ENCODE measurements around the gene NOD2. TPM values are rescaled to one million over a fixed set of nuclear protein-coding genes. Genes with fewer than 3 reads are reported as not detected.

Gene NOD2
- total RNA-seq, 1 experiment from 2014 or later: 0.02 TPM

DNA sequence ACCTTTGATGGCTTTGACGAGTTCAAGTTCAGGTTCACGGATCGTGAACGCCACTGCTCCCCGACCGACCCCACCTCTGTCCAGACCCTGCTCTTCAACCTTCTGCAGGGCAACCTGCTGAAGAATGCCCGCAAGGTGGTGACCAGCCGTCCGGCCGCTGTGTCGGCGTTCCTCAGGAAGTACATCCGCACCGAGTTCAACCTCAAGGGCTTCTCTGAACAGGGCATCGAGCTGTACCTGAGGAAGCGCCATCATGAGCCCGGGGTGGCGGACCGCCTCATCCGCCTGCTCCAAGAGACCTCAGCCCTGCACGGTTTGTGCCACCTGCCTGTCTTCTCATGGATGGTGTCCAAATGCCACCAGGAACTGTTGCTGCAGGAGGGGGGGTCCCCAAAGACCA is 17.6 kb downstream of the NOD2 start:
- no peak for DNase-seq (ENCODE audit: extremely low read depth, low read depth)

GRCh38 chr16:50711862-50712559 is 18.6 kb downstream of the NOD2 start:
- DNase-seq (ENCODE audit: extremely low read depth, low read depth): no peak

DNA sequence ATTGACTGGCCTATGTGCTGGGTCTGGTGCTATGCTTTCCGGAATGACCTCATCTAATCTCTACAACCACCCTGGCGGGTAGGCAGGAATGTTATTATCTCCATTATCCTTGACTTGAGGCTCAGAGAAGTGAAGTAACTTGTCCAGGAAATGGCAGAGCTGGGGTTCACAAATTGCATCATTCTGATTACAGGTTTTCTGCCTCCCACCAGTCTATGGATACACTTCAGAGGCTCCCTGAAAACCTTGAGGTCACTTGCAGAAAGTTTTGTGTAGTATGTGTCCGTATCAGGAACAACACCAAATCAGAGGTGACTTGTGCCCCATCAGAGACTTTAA is 19.1 kb downstream of the NOD2 start:
- DNase-seq (ENCODE audit: extremely low read depth, low read depth): no peak

DNA sequence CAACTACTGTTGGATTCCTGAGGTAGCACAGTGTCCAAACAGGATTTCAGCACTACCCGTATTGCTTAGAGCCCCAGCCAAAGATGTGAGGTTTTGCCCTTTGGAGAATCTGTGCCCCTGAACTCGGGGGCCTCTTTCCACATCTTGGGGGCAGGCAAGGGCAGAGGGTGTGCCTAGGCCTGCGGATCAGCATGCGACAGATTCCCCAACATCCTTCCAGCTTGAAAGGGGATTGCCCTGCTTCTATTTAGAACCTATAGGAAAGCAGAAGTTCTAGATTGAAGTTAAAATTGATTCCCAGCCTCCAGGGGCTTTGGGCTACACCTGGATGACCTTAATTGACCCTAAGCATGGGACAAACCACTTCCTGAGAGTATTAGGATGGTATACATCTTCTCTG is 19.6 kb downstream of the NOD2 start:
- no peak for DNase-seq (ENCODE audit: extremely low read depth, low read depth)

GRCh38 chr16:50717091-50717490 is 23.7 kb downstream of the NOD2 start:
- DNase-seq (ENCODE audit: extremely low read depth, low read depth): no peak

GRCh38 chr16:50717494-50717893 is 24.1 kb downstream of the NOD2 start:
- DNase-seq (ENCODE audit: extremely low read depth, low read depth): no peak

DNA sequence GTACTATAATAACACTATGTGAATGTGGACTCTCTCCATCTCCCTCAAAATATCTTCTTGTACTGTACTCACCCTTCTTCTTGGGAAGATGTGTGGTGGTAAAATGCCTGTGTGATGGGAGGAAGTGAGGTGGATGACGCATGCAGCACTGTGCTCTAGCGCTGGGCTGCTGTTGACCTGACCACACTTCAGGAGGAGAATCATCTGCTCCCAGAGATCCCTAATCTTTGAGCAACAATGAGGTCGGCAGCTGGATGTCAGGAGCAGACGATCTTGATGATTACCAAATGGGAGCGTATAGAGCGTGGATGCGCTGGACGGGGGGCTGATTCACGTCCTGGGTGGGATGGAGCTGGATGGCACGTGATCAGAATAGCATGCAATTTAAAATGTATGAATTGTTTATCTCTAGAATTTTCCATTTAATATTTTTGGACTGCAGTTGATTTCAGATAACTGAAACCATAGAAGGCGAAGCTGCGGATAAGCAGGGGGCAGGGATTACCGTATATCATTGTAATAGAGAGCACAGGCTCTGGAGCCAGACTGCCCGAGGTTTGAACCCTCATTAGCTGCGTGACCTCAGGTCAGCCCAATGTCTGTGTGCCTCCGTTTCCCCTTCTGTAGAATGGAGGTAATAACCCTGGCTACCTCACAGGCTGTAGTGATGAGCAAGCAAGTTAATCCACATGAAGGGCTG is 24.8 kb downstream of the NOD2 start:
- no peak for DNase-seq (ENCODE audit: extremely low read depth, low read depth)

DNA sequence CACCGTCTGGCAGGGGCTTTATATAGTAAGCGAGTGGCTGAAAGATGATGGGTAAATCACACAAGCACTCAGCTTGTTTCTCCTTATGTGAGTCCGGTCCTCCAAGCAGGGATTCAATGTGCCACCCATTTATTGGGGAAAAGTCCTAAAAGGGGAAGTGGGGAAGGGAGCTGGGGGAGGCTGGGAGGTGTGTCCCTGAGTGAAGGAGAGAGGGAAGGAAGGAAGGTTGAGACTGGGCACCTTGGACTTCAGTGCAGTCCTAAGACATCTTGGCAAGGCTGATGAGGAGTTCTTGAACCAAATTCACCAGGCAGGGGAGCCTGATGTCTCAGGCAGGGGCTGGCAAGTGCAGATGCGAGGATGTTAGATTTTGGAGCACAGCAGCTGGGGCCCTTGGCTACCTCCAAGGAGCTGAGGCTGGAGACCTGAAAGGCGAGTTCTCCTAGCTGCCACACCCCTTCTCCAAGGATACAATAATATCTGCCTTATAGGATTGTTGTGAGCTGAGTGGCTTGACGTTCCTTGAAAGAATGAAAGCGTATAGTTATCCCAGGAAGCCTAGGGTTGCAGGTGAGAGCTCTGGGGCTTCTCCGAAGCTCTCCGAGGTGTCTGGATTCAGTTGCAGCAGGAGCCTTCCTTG is 25.5 kb downstream of the NOD2 start:
- no peak for DNase-seq (ENCODE audit: extremely low read depth, low read depth)

- no peak for DNase-seq (ENCODE audit: extremely low read depth, low read depth)
These were observed 26.3 kb downstream of the NOD2 start for GRCh38 chr16:50719401-50720337.

DNA sequence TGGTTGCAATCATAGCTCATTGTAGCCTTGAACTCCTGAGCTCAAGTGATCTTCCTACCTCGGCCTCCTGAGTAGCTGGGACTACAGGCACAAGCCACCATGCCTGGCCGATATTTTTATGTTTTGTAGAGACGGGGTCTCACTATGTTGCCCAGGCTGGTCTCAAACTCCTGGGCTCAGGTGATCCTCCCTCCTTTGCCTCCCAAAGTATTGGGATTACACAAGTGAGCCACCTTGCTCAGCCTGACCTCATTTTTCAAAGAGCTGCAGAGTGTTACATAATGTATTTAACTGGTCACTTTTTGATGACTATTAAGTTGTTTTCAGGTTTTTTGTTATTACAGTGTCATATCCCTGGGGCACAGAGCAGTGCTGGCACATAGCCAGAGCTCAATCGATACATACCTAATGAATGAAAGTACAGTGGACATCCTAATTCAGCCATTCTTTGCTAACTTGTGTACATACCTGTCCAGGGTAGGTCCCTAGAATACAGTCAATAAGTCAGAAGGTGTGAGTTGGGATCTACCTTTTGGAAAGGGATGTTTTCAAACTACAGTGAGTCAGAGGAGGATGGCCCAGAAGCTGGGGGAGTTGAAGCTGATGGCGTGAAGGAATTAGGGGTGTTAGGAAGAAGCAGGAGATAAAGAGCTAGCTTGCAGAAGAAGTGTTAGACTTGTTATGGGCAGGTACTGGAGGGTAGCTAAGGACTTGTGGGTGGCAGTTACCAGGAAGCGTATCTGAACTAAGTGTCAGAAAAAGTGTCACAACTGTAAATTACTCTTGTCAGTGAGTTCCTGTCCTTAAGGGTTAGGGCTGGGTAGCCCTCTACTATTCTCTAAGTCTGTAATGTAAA is 28.4 kb downstream of the NOD2 start:
- DNase-seq (ENCODE audit: extremely low read depth, low read depth): no peak

GRCh38 chr16:50722405-50722737 is 29.0 kb downstream of the NOD2 start:
- no peak for DNase-seq (ENCODE audit: extremely low read depth, low read depth)

DNA sequence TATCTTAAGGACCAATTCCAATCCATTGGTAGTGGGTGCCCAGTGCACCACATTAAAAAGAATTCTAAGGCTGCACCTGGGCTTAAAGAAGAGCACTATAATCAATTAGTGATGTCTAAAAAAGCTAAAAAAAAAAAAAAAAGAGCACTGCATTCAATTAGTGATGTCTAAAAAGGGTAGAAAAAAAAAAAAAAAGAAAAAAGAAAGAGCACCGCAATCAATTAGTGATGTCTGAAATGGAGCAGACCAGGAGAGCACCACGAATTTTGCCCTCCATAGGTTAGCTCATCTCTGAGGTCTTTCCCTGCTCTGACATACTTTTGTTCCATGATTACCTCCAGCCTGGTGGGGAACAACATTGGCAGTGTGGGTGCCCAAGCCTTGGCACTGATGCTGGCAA is 29.6 kb downstream of the NOD2 start:
- DNase-seq (ENCODE audit: extremely low read depth, low read depth): no peak

DNA sequence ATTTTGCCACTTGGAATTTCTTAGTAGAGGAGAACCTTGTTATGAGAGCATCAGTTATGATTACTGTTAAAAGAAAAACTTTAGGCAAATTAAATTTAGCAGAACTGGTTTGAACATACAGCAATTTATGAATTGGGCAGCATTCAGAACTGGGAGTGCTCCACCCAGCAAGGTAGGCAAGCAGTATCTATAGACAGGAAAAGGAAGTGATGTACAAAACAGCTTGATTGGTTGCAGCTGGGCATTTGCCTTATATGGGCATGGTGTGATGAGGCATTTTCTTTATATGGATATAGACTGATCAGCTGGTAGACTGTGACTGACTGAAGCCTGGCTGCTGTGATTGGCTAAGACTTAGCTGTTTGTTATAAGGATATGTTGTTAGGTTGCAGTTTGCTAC is 30.9 kb downstream of the NOD2 start:
- no peak for DNase-seq (ENCODE audit: extremely low read depth, low read depth)

GRCh38 chr16:50731130-50731988 is 38.0 kb downstream of the NOD2 start:
- no peak for DNase-seq (ENCODE audit: extremely low read depth, low read depth)

GRCh38 chr16:50731989-50732832 is 38.8 kb downstream of the NOD2 start:
- DNase-seq (ENCODE audit: extremely low read depth, low read depth): no peak

DNA sequence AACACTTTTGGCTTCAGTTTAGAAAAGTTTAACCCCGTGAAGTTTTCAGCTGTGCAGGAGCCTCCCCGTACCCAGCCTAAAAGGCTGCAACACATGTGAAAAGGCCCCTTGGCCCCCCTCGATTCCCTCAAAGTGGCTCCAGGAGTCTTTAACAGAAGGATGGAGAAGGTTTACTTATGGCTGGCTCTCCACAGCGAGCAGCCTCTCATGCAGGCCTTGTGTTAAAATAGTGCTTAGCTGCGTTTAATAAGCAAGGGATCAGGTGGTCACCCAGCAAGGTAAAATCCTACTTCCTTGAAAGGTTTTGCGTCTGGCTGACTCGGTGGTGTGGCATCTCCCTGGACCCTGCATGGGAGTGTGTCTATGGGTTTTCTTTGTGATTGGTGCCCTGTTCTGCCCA is 40.1 kb downstream of the NOD2 start:
- DNase-seq (ENCODE audit: extremely low read depth, low read depth): no peak

GRCh38 chr16:50735629-50736122 is 42.3 kb downstream of the NOD2 start:
- DNase-seq (ENCODE audit: extremely low read depth, low read depth): no peak

DNA sequence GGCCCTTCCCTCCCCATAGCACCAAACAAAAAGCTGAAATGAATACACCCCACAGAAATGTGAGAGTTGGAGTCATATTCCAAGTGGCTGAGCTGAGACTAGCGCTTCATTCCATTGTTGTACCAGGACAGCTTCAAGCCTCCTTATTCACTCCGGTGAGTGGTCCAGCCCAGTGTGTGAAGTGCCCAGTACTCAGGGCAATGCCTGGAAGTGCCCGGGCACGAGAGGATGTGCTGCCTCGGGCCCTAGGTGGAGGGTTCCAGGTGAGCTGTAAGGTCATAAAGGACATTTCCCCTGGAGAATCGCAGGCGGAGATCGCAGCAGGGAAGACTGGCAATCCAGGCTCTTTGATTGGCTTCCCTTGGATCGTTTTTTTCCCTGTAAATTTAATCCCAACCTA is 43.0 kb downstream of the NOD2 start:
- no peak for DNase-seq (ENCODE audit: extremely low read depth, low read depth)
